Measurements from ENCODE around the gene SYPL2.
A peak's percentile ranks its signal among the peaks of the same experiment; 100 is the strongest.

DNA sequence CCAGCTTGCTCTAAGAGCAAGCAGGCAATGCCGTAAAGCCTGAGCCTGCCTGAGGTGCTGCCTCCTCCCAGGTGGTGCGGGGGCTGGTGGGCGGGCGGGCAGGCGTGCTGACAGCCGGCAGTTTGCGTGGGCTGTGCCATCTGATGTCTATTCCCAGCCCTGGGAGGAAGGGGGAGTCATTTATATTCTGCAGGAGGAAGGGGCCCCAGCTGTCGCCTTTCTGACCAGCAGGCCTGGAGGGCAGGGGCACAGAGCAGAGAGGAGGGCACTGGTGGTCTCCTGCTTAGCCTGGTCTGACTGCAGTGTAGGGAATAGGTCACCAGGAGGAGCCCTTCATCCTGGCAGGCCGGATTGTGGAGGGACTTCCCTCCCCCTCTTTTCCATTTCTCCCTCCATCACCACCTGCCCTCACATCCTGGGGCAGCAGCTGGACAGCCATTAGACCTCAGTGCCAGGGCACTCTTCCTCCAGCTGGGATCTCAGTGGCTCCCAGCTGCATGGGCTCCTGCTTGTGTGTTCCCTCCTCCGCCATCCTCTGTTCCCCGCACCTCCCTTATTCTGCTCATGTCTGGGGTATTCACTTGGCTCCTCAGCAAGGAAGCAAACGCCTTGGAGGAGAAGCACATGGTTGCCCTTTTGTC is 31.9 kb downstream of the SYPL2 start:
- TF ChIP-seq, protein P1, sequence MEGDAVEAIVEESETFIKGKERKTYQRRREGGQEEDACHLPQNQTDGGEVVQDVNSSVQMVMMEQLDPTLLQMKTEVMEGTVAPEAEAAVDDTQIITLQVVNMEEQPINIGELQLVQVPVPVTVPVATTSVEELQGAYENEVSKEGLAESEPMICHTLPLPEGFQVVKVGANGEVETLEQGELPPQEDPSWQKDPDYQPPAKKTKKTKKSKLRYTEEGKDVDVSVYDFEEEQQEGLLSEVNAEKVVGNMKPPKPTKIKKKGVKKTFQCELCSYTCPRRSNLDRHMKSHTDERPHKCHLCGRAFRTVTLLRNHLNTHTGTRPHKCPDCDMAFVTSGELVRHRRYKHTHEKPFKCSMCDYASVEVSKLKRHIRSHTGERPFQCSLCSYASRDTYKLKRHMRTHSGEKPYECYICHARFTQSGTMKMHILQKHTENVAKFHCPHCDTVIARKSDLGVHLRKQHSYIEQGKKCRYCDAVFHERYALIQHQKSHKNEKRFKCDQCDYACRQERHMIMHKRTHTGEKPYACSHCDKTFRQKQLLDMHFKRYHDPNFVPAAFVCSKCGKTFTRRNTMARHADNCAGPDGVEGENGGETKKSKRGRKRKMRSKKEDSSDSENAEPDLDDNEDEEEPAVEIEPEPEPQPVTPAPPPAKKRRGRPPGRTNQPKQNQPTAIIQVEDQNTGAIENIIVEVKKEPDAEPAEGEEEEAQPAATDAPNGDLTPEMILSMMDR (IDR thresholded peaks at IDR 0.05): peak in 3 of 4 experiments; percentile 59 to 76 (median 64)
- TF ChIP-seq POLR2A (IDR thresholded peaks at IDR 0.05) (no peak), POLR2AphosphoS5 (IDR thresholded peaks at IDR 0.05) (no peak)

Measured in gastroesophageal sphincter (tissue), 3 donors.